HL-60 (cell line): ENCODE data around the gene PPFIA2.

Source experiments
- DNase-seq, 2 experiments: peaks; one replicate each; pipeline ENCODE4 v3.0.0-alpha.2; 2010 to 2020; ENCODE audit warnings: low read depth in 1 of 2, low spot score in 1 of 2
- H3K27ac ChIP-seq: fragments of 250-450 bp; sonication (Bioruptor Pico); replicated peaks from 2 replicates; pipeline ENCODE4 v1.5.1; 2020; ENCODE audit warnings: mild to moderate bottlenecking, moderate library complexity
- H3K27me3 ChIP-seq: fragments of 250-450 bp; sonication (Bioruptor Pico); 2 replicates; pipeline ENCODE4 v1.5.1; 2021; ENCODE audit warnings: mild to moderate bottlenecking, moderate library complexity; ENCODE audit not compliant: insufficient read depth, poor library complexity, severe bottlenecking
- H3K4me3 ChIP-seq: replicated peaks from 2 replicates; pipeline ENCODE4 v1.5.1; 2011; ENCODE audit warnings: mild to moderate bottlenecking, control low read depth, low read length; ENCODE audit not compliant: insufficient read depth
- CTCF ChIP-seq: IDR thresholded peaks from one replicate; pipeline ENCODE4 v1.5.1; 2011; ENCODE audit warnings: low read length, control low read depth, inconsistent platforms; ENCODE audit not compliant: insufficient read depth
- GABPA ChIP-seq: IDR thresholded peaks from 2 replicates; pipeline ENCODE4 v1.6.1; 2012; ENCODE audit warnings: low read depth
- POLR2AphosphoS5 ChIP-seq: IDR thresholded peaks from 2 replicates; pipeline ENCODE4 v1.6.1; 2012; ENCODE audit warnings: low read depth
- REST ChIP-seq: IDR thresholded peaks from 2 replicates; pipeline ENCODE4 v1.6.1; 2012; ENCODE audit warnings: low read depth; ENCODE audit not compliant: insufficient replicate concordance
- SPI1 ChIP-seq: IDR thresholded peaks from 2 replicates; pipeline ENCODE4 v1.6.1; 2012; ENCODE audit warnings: low read depth, mild to moderate bottlenecking, borderline replicate concordance

Gene PPFIA2

GRCh38 chr12:81224626-81225025, 534.5 kb downstream of the PPFIA2 start:
- no peak for DNase-seq
- Histone ChIP-seq H3K27ac (no peak overlapping the region), H3K27me3 (no peaks in the 10 kb centered on the region), H3K4me3 (no peak overlapping the region)
- TF ChIP-seq CTCF = no peak
- TF ChIP-seq POLR2AphosphoS5 = no peak
- no peak for TF ChIP-seq SPI1
- TF ChIP-seq REST = no peak
- no peak for TF ChIP-seq GABPA

- H3K27me3 ChIP-seq = no peaks in the 10 kb centered on the region
- DNase-seq = no peak
- no peak overlapping the region for H3K4me3 ChIP-seq
- no peak overlapping the region for H3K27ac ChIP-seq
- TF ChIP-seq CTCF (no peak), GABPA (no peak)
Observed at GRCh38 chr12:81222846-81223592, 536.1 kb downstream of the PPFIA2 start.

- TF ChIP-seq POLR2AphosphoS5 (no peak), CTCF (no peak), SPI1 (no peak), GABPA (no peak), REST (no peak)
- Histone ChIP-seq H3K27ac (no peak overlapping the region), H3K27me3 (no peaks in the 10 kb centered on the region), H3K4me3 (no peak overlapping the region)
- DNase-seq = no peak
Observed at GRCh38 chr12:81221681-81222080, 537.5 kb downstream of the PPFIA2 start.

GRCh38 chr12:81216739-81217138, 542.4 kb downstream of the PPFIA2 start:
- Histone ChIP-seq H3K27me3 (peaks cover 3% of the 10 kb centered on the region), H3K27ac (no peak overlapping the region), H3K4me3 (no peak overlapping the region)
- TF ChIP-seq POLR2AphosphoS5 (no peak), GABPA (no peak), REST (no peak), SPI1 (no peak), CTCF (no peak)
- no peak for DNase-seq
